HG03469 (cell line): Measurements from ENCODE around the gene MRTFA.
"Not testable (repeated sequence)": the region's sequence is repeated elsewhere in the genome, so short reads cannot be mapped to it uniquely, and the experiment has no call there.

ENCODE experiments used
- ATAC-seq: cut with Tn5 transposase; IDR thresholded peaks from one replicate; pipeline ENCODE4 v1.9.1; 2021; ENCODE audit warnings: mild to moderate bottlenecking, moderate library complexity, moderate number of reproducible peaks; ENCODE audit not compliant: unreplicated experiment

Gene MRTFA

DNA sequence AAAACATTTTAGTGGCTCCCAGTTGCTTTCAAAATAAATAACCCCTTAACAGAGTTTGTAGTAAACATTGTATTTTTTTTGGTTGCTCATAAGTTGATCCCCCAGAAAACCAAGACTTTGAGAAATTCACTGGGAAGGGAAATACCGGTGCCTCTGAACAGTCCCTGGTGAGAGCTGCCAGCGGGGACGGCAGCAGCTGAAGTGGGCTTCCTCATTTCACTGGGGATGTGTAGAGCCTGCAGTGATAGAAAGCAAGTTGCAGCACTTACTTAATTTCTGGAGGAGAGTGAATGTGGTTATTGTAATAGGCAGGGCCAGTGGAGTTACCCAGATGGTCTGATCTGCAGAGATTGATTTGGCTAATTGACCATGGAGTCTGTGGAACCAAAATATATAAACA is 24.2 kb upstream of the MRTFA start:
- no peak for ATAC-seq

DNA sequence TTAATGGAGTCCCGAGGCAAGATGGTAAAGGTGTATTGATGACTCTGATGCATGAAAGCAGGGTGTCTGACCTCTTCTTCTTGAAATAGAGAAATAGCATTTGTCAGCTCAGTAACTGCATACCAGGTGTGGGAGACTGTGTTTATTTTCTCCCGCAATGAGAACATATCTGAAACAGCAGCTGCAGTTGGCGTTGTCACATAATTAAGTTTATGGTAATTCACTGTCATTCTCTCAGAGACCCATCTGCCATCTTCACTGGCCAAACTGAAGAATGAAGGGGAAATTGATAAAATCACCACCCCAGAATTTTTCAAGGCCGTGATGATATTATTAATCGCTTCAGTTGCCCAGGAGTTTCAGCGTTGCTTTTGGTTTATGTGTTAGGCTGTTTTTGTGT is 22.6 kb upstream of the MRTFA start:
- no peak for ATAC-seq

DNA sequence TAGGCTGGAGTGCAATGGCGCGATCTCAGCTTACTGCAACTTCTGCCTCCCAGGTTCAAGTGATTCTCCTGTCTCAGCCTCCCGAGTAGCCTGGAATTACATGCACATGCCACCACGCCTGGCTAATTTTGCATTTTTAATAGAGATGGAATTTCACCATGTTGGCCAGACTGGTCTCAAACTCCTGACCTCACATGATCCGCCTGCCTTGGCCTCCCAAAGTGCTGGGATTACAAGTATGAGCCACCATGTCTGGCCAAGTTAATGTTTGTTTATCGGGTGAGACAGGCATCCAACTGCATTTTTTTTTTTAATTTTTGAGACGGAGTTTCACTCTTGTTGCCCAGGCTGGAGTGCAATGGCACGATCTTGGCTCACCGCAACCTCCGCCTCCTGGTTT is 20.1 kb upstream of the MRTFA start:
- ATAC-seq: not testable (repeated sequence)

GRCh38 chr22:40655941-40656340 is 19.4 kb upstream of the MRTFA start:
- not testable (repeated sequence) for ATAC-seq

DNA sequence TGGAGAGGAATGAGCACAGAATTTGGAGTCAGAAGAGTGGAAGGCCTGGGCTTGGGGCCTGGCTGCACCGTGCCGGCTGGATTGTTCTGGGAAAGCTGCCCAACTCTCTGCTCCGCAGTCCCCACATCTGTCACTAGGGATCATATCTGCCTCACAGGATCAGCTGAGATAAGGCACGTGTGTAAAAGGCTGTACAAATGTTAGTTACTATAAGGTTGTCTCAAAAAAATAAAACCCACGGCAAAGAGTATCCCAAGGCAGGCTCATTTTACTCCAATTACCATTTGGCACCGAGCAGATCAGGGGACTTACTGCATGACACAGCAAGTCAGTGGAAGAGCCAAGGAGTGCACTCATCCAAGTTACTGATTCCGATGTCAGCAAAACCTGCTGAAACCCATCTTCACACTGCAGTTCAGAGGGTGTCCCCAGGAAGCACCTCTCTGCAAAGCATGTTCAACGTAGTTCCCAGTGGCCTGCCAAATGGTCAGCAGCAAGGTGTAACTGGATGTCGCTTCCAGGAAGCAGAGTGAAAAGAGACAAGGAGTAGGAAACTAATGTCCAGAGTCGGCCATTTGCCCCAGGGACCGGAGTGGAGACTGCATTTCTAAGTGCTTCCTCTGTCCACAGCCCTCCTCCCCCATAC is 18.1 kb upstream of the MRTFA start:
- no peak for ATAC-seq

DNA sequence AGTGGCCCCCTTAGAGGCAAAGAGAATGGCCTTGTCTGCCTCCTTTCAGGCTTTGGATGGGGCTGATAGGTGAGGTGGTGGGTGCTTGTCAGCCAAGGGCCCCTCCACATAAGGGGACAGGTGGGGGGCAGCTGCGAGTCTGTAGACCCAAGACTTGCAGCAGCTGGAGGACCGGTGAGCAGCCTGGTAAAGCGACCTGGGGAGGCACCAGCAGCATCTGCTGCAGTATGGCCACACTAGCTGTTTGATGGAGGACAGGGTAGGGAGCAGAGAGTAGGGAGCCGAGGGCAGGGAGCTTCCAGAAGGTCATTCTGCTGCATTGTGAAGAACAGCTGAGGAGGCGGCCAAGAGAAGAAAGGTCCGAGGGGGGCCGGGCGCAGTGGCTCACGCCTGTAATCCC is 16.8 kb upstream of the MRTFA start:
- ATAC-seq: no peak

- ATAC-seq: peak; percentile 46
Measured at GRCh38 chr22:40651563-40652501, 15.3 kb upstream of the MRTFA start.

GRCh38 chr22:40651057-40651456 is 14.5 kb upstream of the MRTFA start:
- no peak for ATAC-seq

- no peak for ATAC-seq
Measured at GRCh38 chr22:40648386-40648785, 11.9 kb upstream of the MRTFA start.

- no peak for ATAC-seq
Measured at GRCh38 chr22:40645579-40646197, 9.2 kb upstream of the MRTFA start.

GRCh38 chr22:40642316-40642715 is 5.8 kb upstream of the MRTFA start:
- ATAC-seq: no peak

DNA sequence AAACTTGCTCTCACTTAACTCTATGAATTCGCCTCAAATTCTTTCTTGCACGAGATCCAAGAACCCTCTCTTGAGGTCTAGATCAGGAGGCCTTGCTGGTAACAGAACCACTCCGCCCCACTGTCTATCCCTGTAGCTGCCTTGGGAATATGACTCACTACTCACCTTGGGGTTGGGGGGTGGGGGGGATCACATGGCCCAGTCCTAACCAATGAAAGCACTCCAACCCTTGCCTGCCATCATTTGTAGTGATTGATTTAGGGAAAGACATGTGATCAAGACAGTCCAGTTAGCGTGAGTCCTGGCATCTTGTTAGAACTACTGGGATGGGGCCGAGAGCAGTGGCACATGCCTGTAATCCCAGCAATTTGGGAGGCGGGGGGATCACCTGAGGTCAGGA is 4.8 kb upstream of the MRTFA start:
- no peak for ATAC-seq

GRCh38 chr22:40638261-40638660 is 1.7 kb upstream of the MRTFA start:
- ATAC-seq: no peak

DNA sequence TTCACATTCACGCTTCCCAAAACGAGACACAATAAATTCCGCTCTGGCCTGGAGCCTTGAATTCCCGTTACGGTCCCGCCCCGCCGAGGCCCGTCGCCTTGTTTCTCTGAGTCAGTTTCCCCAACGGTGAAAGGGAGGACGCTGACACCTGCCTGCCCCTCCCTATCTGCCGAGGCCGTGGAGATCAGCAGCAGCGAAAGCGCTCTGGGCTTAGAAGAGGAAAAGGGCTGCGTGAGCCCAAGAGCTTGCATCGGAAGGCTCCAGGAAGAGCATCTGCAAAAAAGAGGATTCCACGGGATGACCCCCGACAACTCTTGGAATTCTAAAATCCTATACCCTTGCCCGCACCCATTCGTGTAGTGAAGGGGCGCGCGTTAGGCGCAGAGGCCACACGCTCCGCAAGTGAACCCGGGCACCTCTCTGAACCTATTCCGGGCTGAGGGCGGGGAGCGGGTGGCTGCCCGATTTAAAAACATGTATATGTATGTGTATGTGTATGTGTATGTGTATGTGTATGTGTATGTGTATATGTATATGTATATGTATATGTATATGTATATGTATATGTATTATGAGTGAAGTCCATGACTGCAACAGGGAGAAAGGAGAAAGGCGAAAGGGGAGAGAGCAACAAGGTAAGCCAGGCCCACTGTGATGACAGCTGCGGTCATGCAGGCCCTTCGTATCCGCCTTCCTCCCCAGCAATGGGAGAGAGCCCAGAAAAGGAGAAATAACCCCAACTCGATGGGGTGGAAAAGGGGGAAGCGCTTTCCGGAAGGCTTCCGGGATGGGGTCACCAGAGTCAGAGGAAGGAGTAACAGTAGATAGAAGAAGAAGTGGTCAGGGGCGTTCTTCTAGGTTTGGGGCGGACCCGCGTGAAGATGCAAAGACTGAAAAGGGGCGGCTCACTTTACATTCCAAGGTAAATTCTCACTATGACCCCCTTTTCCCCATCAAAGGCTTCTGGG is 948 bp upstream of the MRTFA start:
- ATAC-seq: no peak

DNA sequence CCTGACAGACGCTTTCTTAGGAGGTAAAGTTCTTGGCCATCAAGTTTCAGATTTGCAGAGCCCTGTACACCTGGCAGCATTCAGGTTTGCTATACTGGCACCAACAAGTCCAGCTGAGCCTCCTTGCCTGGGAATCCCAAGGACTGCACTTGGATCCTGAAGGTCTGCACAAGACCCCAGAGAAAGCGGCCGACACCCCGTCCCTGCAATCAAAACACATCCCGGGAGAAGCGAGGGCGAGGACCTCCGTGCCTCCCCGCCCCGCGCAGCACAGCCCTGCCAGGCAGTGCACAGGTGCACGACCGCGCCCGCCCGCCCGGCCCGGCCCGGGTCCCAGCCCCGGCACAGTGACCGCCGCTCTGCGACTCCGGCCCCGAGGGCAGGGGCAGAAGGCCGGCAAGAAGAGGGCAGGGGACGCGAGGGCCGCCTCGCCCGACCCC is 559 bp downstream of the MRTFA start:
- ATAC-seq: no peak

GRCh38 chr22:40635043-40635939 is 1.2 kb downstream of the MRTFA start:
- no peak for ATAC-seq

DNA sequence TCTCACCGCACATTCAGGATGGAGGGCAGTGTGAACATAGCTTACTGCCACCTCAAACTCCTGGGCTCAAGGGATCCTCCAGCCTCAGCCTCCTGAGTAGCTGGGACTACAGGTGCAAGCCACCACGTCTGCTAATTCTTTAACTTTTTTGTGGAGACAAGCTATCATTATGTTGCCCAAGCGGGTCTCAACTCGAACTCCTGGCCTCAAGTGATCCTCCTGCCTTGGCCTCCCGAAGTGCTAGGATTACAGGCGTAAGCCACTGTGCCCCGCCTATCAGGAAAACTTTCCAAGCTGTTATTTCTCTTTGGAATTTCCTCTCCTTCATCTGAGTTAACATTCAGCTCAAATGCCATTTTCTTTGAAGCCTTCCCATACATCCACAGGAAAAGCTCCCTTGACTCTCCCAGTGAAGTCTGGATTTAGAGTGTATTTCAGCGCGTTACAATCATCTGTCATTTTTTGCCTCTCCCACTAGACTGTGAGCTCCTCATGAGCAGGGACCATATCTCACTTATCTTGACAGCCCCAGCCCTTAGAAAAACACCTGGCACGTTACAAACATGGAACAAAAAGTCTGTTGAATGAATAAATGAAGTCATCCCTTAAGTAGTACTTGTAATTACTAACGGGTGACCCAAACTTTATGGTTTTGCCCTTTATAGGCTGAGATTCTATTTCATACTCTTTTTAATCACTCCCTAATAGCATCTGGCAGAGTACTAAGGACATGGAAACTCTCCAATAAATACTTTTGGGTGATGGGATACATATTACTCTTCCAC is 2.2 kb downstream of the MRTFA start:
- no peak for ATAC-seq

DNA sequence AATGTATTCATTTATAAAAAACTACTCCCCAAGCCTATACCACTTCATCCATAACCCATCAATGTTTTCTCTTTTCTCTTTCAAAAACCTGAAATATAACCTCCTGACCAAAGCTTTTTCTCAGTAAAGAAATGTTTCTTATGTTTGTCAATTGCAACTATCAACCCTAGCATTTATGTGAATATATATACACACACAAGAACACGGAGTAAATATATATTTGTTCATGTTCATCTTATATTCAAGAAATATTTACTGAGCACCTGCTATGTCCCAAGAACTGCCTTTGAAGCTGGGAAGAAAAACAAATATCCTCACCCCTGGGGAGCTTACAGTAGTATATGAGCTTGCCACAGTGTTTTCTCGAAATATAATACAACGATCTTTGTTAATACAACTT is 3.5 kb downstream of the MRTFA start:
- no peak for ATAC-seq

DNA sequence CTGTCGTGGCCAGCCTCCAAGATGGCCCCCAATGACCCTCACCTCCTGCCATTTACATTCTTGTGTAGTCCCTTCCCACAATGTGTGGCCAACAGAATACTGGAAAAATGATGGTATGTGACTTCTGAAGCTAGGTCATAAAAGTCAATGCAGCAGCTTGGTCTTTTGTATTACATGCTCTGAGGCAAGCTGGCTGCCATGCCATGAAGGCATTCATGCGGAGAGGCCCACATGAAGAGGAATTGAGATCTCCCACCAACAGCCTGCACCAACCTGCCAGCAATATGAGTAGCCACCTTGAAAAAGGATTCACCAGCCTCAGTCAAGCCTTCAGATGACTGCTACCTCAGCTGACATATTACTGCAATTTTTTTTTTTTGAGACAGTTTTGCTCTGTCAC is 4.6 kb downstream of the MRTFA start:
- ATAC-seq: no peak
